Measurements from ENCODE around the gene SLC26A1. TPM values are rescaled to one million over a fixed set of nuclear protein-coding genes. Genes with fewer than 3 reads are reported as not detected.
"Not testable (repeated sequence)": the region's sequence is repeated elsewhere in the genome, so short reads cannot be mapped to it uniquely, and the experiment has no call there.

SLC26A1 gene
- total RNA-seq, 1 donor from 2014 or later, result 2.9 TPM

- Histone ChIP-seq H3K36me3 (no peaks in the 10 kb centered on the region), H3K4me1 (no peaks in the 10 kb centered on the region), H3K4me3 (no peak overlapping the region), H3K27me3 (no peaks in the 10 kb centered on the region), H3K27ac (no peak overlapping the region), H3K9me3 (no peaks in the 10 kb centered on the region)
- intact Hi-C loops (cut with DNase I), result no loop called here
- no peak for DNase-seq (ENCODE audit: extremely low spot score in 2 of 2)
- TF ChIP-seq POLR2AphosphoS5 (IDR thresholded peaks at IDR 0.05; ENCODE audit: insufficient read depth in 1 of 2, low read depth in 1 of 2), result no peak
- TF ChIP-seq CTCF (IDR thresholded peaks at IDR 0.05), result no peak
- TF ChIP-seq POLR2A (IDR thresholded peaks at IDR 0.05), result no peak
These were observed 47.1 kb downstream of the SLC26A1 start for GRCh38 chr4:946103-946450.

GRCh38 chr4:945274-946102 lies 47.7 kb downstream of the SLC26A1 start:
- no peak overlapping the region for H3K27ac ChIP-seq
- no peaks in the 10 kb centered on the region for H3K36me3 ChIP-seq
- DNase-seq (ENCODE audit: extremely low spot score in 2 of 2), result no peak
- no peaks in the 10 kb centered on the region for H3K27me3 ChIP-seq
- no peaks in the 10 kb centered on the region for H3K4me1 ChIP-seq
- intact Hi-C loops (cut with DNase I), result no loop called here
- TF ChIP-seq POLR2AphosphoS5 (IDR thresholded peaks at IDR 0.05; ENCODE audit: insufficient read depth in 1 of 2, low read depth in 1 of 2) (no peak), POLR2A (IDR thresholded peaks at IDR 0.05) (no peak), CTCF (IDR thresholded peaks at IDR 0.05) (no peak)
- no peak overlapping the region for H3K4me3 ChIP-seq
- H3K9me3 ChIP-seq, result no peaks in the 10 kb centered on the region

GRCh38 chr4:939508-939907 lies 53.7 kb downstream of the SLC26A1 start:
- H3K4me1 ChIP-seq; H3K9me3 ChIP-seq; H3K27ac ChIP-seq; H3K4me3 ChIP-seq; H3K36me3 ChIP-seq; intact Hi-C loops (cut with DNase I); H3K27me3 ChIP-seq; DNase-seq (ENCODE audit: extremely low spot score in 2 of 2): not testable (repeated sequence)

Other genes with a start within 250 kb of the SLC26A1 start
- 0.98 TPM for gene CPLX1, start 167.3 kb downstream of the SLC26A1 start, total RNA-seq
- gene GAK, start 61.1 kb downstream of the SLC26A1 start, total RNA-seq, result 89.1 TPM
- 56.5 TPM for gene TMEM175, start 60.9 kb downstream of the SLC26A1 start, total RNA-seq
- gene DGKQ, start 19.8 kb downstream of the SLC26A1 start, total RNA-seq, result 16.2 TPM
- gene IDUA, start 6.4 kb downstream of the SLC26A1 start, total RNA-seq, result 28.0 TPM
- gene FGFRL1, start 18.2 kb upstream of the SLC26A1 start, total RNA-seq, result 20.9 TPM
- gene RNF212, start 120.2 kb upstream of the SLC26A1 start, total RNA-seq, result 7.9 TPM
- 72.2 TPM for gene SPON2, start 179.2 kb upstream of the SLC26A1 start, total RNA-seq